NCI-H2107 treated with DMSO at 0.1 percent for 48 hours (cell line): ENCODE results near the gene VTI1A.

ENCODE experiments used
- DNase-seq: peaks from one replicate; lab custom pipeline; 2025; ENCODE audit not compliant: unreplicated experiment; lab: John Stamatoyannopoulos, UW

The VTI1A gene

GRCh38 chr10:112631501-112632400 lies 184.7 kb downstream of the VTI1A start:
- DNase-seq: no peak

GRCh38 chr10:112634096-112634830 lies 187.2 kb downstream of the VTI1A start:
- DNase-seq: no peak

- DNase-seq: no peak
Observed at GRCh38 chr10:112637901-112638300, 190.9 kb downstream of the VTI1A start.

GRCh38 chr10:112639298-112639697 lies 192.3 kb downstream of the VTI1A start:
- no peak for DNase-seq

GRCh38 chr10:112640638-112641037 lies 193.6 kb downstream of the VTI1A start:
- DNase-seq: no peak

GRCh38 chr10:112643600-112644264 lies 196.7 kb downstream of the VTI1A start:
- DNase-seq: no peak

GRCh38 chr10:112644265-112644645 lies 197.2 kb downstream of the VTI1A start:
- DNase-seq: no peak

GRCh38 chr10:112649006-112649821 lies 202.2 kb downstream of the VTI1A start:
- DNase-seq: no peak

GRCh38 chr10:112649822-112650152 lies 202.8 kb downstream of the VTI1A start:
- DNase-seq: no peak

- no peak for DNase-seq
Observed at GRCh38 chr10:112650588-112651030, 203.6 kb downstream of the VTI1A start.

GRCh38 chr10:112653215-112653614 lies 206.2 kb downstream of the VTI1A start:
- no peak for DNase-seq

- no peak for DNase-seq
Observed at GRCh38 chr10:112653851-112654250, 206.8 kb downstream of the VTI1A start.

GRCh38 chr10:112654794-112655193 lies 207.8 kb downstream of the VTI1A start:
- DNase-seq: no peak

- no peak for DNase-seq
Observed at GRCh38 chr10:112655722-112656121, 208.7 kb downstream of the VTI1A start.

GRCh38 chr10:112658465-112658864 lies 211.4 kb downstream of the VTI1A start:
- DNase-seq: no peak

- no peak for DNase-seq
Observed at GRCh38 chr10:112658900-112659638, 212.1 kb downstream of the VTI1A start.

- no peak for DNase-seq
Observed at GRCh38 chr10:112663234-112664125, 216.5 kb downstream of the VTI1A start.

- no peak for DNase-seq
Observed at GRCh38 chr10:112666094-112666493, 219.1 kb downstream of the VTI1A start.

- DNase-seq: no peak
Observed at GRCh38 chr10:112669989-112670388, 223.0 kb downstream of the VTI1A start.
